ENCODE data around the gene STN1.
"Not testable (repeated sequence)": the region's sequence is repeated elsewhere in the genome, so short reads cannot be mapped to it uniquely, and the experiment has no call there.

STN1 gene

GRCh38 chr10:103849212-103849877 lies 68.6 kb downstream of the STN1 start:
- in situ Hi-C loops (cut with MboI; ENCODE audit: low sequenced_read_pairs) = no loop called here

- in situ Hi-C loops (cut with MboI; ENCODE audit: low sequenced_read_pairs) = no loop called here
Measured at GRCh38 chr10:103847909-103848468, 70.0 kb downstream of the STN1 start.

GRCh38 chr10:103847346-103847745 lies 70.6 kb downstream of the STN1 start:
- in situ Hi-C loops (cut with MboI; ENCODE audit: low sequenced_read_pairs) = no loop called here

- in situ Hi-C loops (cut with MboI; ENCODE audit: low sequenced_read_pairs) = no loop called here
Measured at GRCh38 chr10:103845972-103846371, 72.0 kb downstream of the STN1 start.

GRCh38 chr10:103845346-103845745 lies 72.6 kb downstream of the STN1 start:
- in situ Hi-C loops (cut with MboI; ENCODE audit: low sequenced_read_pairs) = not testable (repeated sequence)

- in situ Hi-C loops (cut with MboI; ENCODE audit: low sequenced_read_pairs) = no loop called here
Measured at GRCh38 chr10:103843854-103844570, 74.0 kb downstream of the STN1 start.

GRCh38 chr10:103843045-103843444 lies 74.9 kb downstream of the STN1 start:
- in situ Hi-C loops (cut with MboI; ENCODE audit: low sequenced_read_pairs) = no loop called here

GRCh38 chr10:103842605-103843004 lies 75.4 kb downstream of the STN1 start:
- in situ Hi-C loops (cut with MboI; ENCODE audit: low sequenced_read_pairs) = no loop called here

- in situ Hi-C loops (cut with MboI; ENCODE audit: low sequenced_read_pairs) = no loop called here
Measured at GRCh38 chr10:103841519-103841918, 76.5 kb downstream of the STN1 start.

- in situ Hi-C loops (cut with MboI; ENCODE audit: low sequenced_read_pairs) = no loop called here
Measured at GRCh38 chr10:103840740-103841070, 77.3 kb downstream of the STN1 start.

GRCh38 chr10:103839872-103840739 lies 77.9 kb downstream of the STN1 start:
- in situ Hi-C loops (cut with MboI; ENCODE audit: low sequenced_read_pairs) = no loop called here

GRCh38 chr10:103839519-103839871 lies 78.5 kb downstream of the STN1 start:
- in situ Hi-C loops (cut with MboI; ENCODE audit: low sequenced_read_pairs) = no loop called here

GRCh38 chr10:103838862-103839518 lies 79.0 kb downstream of the STN1 start:
- in situ Hi-C loops (cut with MboI; ENCODE audit: low sequenced_read_pairs) = no loop called here

GRCh38 chr10:103838070-103838395 lies 80.0 kb downstream of the STN1 start:
- in situ Hi-C loops (cut with MboI; ENCODE audit: low sequenced_read_pairs) = no loop called here

GRCh38 chr10:103837370-103838069 lies 80.5 kb downstream of the STN1 start:
- in situ Hi-C loops (cut with MboI; ENCODE audit: low sequenced_read_pairs) = no loop called here

GRCh38 chr10:103836861-103837260 lies 81.1 kb downstream of the STN1 start:
- in situ Hi-C loops (cut with MboI; ENCODE audit: low sequenced_read_pairs) = no loop called here

GRCh38 chr10:103836273-103836672 lies 81.7 kb downstream of the STN1 start:
- in situ Hi-C loops (cut with MboI; ENCODE audit: low sequenced_read_pairs) = no loop called here

GRCh38 chr10:103835096-103836050 lies 82.6 kb downstream of the STN1 start:
- in situ Hi-C loops (cut with MboI; ENCODE audit: low sequenced_read_pairs) = no loop called here

GRCh38 chr10:103834436-103835095 lies 83.4 kb downstream of the STN1 start:
- in situ Hi-C loops (cut with MboI; ENCODE audit: low sequenced_read_pairs) = no loop called here
